HG02884 (cell line): ENCODE results near the gene NOTCH1.

Experiments
- ATAC-seq: cut with Tn5 transposase; IDR thresholded peaks from one replicate; pipeline ENCODE4 v1.9.1; 2021; ENCODE audit warnings: mild to moderate bottlenecking, moderate library complexity; ENCODE audit not compliant: unreplicated experiment

Gene NOTCH1

DNA sequence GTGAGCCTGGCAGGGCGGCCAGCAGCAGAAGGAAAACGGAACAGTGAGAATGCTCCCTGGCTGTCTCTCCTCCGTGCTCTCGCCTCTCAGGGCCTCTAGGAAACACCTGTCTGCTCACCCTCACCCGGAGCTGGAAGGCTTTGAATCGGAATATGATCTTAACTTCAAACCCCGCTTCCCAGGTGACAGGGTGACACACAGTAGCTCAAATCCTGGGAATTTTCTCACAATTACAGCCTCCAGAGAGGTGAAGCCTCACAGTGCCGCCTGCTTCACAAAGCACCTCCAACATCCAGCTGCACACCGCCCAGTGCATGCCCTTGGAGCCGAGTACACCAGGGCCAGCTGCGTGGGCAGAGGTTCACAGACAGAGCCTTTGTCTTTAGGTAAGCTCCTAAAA, 75.5 kb downstream of the NOTCH1 start:
- no peak for ATAC-seq

DNA sequence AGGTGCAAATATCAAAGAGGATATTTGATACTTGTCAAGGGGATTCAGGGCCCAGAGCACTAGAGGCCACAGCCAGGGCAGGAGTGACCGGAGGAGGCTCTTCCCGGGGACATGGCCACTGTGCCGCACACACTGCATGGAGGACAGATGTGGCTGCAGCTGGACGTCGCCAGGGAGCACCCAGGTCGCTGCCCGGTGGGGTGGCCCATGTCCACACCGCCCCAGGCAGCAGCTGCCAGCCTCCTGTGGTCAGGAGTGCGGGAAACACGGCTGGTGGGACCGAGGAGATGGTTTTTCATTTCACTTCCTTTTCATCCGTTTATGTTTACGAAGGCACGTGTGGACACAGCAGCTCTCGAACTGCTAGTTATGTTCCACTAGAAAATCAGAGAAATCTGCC, 78.1 kb downstream of the NOTCH1 start:
- no peak for ATAC-seq

DNA sequence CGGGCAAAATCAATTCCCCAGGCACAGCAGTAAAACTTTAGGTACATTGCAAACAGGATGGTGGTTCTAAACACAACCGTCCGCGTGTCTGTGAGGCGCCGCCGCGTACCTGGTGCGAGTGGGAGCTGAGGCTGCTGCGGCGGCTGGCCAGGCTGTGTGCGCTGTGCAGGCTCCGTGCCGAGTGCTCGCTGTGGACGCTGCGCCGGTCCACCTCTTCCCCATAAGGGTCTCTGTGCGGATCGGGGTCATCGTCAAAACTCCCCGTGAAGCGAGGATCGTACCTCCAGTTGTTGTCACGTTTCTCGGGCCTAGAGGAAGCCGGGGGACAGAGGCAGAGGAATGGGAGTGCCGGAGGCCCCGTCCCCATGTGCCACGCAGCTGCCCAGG, 79.7 kb downstream of the NOTCH1 start:
- no peak for ATAC-seq

DNA sequence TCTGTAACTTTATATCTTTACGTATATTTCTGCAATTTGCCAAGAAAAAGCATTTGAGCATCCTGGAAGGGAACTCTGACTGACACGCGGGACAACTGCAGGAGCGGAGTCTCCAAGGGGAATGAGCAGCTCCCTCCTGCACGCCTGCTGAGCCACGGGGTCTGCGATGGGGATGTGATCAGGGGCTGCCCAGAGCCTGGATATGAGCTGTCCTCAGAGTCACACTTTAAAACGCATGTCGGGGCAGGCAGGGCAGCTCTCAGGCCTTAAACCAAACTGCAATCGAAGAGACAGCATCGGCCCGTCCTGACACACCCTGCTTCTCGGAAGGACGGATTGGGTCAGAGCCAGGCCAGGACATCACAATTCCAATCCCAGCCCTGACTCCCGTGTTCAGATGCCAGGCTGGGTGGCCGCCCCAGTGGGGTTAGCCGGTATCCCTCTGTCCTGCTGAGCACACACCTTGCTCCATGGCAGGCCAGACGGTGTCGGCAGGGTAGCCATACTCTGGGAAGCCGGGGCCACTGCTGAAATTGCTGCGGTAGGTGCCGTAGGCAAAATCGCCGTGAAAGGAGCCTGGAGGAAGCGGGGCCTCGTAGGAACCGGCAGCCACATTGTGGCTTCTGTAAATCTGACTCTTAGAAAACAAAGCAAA, 80.2 kb downstream of the NOTCH1 start:
- no peak for ATAC-seq

DNA sequence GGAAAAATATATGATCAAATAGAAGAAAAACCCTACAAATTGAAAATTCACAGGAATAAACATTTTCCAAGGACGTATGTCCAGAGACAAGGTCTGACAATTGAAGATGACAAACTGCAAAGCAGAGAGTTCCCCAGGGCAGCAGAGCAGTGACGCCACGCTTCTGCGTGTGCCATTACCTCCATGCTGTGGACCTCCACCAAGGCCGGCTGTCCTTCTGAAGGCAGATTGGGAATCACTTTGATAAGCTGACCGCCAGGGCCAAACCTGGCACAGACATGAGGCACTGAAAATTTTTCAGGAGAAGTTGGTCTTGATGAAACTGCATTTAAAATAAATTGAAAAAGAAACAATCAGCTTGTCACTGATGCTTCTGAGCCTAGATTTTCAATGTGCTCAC, 81.6 kb downstream of the NOTCH1 start:
- ATAC-seq: no peak

DNA sequence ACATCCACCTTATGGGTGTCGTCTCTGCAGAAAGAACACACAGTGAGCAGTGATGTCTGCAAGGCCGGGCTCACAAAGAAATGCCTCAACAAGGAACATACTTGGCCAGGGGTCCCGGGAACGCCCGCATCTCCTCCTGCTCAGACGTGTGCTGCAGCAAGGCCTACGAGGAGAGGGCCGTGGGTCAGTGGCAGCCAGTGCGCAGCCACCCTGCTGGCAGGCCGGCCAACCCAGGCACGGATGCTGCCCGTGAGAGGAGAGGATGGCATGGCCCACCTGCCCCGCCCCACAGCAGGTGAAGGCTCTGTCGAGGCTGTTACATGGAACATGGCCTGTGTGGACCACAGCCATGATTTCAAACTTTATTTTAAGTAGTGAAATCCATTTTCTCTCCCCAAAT, 82.3 kb downstream of the NOTCH1 start:
- ATAC-seq: no peak

DNA sequence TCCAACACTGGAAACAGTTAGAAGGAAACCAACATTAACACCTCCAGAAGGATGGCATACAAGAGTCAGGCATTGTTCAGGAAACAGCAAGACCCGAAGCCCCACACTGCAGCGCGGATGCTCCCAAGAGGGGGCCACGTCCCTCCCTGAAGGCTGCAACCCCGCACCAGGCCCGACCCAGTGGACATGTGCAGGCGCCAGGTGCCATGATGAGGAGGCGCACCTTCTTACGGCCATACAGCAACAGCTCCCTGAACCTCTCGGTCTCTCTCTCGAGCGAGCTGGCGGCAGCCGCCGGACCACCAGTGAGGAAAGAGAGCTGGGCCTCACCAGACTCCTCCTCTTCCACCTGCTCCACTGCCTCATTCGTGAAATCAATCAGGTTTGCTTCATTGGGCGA, 83.2 kb downstream of the NOTCH1 start:
- ATAC-seq: no peak

DNA sequence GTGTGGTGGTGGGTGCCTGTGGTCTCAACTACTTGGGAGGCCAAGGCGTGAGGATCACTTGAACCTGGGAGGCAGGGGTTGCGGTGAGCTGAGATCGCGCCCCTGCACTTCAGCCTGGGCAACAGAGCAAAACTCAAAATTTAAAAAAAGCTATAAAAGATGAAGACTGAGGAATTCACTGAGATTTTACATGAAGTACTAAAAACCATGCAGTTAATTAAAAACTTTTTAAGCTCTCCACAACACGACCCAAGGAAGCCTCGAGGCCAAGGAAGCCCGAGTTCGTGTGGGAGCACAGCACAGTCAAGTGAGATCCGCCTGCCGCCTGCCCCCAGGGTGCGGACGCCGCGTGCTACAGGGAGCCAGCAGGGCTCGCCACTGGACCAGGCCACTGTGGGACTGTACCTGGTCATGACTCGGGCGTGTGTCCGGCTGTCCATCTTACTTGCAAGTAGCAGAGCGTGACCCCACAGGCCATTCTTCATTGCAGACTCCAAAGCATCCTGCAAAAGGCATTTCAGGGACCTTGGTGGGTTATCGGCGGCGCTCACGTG, 85.0 kb downstream of the NOTCH1 start:
- ATAC-seq: no peak

DNA sequence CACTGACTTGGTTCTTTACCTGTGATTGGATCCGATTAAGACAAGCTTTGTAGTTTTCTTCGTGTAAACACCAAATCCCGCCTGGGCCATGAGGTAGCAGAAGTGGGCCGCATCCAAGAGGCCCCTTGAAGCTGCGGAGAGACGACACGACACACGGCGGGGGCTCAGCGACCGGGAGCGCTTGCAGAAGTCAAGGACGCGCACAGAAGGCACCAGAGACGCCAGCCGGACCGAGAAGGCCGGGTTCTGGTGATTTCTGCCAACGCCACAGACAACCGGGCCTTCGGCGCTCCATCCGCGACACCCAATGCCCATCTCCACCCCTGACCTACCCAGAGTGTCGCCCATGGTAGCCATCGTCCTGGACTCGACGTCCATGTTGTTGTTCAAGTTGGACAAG, 86.4 kb downstream of the NOTCH1 start:
- no peak for ATAC-seq

DNA sequence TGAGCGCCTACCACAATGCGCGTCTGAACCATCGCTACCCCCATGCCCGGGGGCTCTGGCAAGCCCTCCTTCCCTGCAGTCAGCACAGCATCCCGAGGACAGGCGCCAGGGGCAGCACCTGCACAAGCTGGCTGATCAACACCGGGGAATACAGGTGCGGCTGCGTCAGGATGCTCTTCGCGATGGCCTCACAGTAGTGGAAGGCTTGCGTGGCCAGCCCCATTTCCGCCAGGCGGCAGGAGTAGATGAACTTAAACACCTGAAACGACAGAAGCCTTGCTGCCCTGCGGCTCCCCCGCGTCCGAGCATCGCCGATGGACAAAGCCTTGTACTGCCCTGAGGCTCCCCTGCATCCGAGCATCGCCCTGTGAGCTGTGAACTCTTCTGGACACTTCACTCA, 88.5 kb downstream of the NOTCH1 start:
- ATAC-seq: no peak

DNA sequence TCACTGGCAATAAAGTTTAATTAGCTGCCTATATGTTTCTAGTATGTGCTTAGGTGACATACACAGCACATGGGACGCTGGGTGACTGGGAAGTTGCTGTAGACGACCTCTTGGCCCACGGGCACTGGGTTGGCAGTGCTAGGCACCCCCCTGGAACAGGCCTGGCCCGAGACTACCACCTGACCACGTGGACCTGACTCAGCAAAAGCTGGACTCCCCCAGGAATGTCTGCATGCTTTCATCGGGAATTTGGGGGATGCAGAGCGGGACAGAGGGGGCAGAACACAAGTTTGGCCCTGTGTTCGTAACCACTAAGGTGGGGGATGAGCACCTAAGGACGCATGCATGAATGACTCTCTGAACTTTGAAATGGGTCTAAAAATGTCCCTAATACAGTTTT, 89.6 kb downstream of the NOTCH1 start:
- ATAC-seq: no peak

DNA sequence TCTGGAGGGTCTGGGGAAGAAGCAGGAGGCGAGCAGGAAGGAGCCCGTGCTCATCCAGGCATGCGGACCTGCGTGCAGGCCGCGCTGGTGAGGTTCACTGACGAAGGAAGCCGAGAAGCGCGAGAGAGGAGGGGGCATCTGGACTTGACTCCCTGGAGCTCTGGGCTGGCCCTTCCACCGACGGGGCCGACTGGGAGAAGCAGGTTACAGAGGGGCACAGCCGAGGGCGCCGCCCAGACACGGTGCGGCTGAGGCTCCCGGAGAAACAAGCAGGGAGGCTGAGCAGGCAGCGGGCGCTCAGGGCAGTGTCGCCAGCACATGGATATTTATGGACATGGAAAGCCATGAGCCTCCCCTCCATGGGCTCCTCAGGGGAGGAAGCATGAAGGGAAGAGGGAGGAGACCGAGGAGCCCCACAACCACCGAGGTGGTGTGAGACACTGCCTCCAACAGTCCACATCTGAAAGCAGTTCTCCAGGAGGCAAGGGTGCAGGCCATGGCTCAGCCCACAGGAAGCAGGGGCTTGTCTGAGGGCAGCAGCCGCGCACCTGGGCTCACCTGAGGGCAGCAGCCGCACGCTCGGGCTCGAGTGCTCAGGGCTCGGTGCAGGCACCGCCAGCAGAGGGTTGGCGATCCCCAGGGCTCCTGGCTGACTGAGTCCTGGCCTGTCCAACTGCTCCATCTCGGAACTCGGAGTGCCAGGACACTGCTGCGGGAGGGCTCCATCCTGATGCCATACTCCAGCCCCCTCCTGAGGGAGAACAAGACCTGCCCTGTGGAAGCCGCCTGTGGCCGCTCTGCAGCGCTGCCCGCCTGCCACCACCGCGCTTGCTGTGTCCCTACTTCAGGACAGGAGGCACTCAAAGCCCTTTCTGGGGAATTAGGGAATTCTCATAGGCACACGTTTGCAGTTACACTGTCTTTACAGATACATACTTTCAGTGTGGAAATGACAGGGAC, 90.5 kb downstream of the NOTCH1 start:
- no peak for ATAC-seq

DNA sequence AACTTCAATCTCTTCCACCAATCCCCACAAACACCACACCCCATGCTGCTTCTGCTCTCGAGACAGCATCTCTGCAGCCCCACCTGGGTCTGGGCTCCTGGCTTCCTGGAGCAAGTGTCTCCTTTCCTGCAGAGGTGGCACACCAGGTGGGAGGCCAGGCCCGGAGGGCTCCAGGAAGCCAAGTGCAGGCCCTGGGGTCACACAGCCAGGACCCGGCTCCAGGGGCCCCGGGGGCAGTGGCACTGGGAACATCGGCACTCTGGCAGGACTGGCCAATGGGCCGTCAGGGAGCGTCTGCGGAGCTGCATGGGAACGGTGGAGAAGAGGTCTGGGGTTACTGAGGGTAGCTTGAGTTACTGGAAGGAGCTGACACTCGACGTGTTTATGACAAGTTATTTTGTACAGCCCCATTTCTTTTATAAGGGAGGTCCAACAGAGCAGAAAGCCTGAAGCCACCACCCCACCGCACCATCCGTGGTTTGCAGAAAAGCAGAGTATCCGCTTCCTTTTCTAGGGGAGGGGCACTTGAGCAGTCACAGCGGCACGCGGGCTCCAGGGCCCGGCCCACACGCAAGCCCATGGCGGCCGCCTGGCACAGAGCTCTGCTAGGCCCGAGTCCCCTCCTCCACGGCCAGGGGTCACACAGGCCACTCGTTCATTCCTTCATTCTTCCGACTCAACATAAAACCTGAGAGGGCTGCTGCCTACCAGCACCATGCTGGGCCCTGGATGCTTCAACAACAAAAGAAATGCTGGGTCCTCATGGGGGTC, 91.6 kb downstream of the NOTCH1 start:
- no peak for ATAC-seq

DNA sequence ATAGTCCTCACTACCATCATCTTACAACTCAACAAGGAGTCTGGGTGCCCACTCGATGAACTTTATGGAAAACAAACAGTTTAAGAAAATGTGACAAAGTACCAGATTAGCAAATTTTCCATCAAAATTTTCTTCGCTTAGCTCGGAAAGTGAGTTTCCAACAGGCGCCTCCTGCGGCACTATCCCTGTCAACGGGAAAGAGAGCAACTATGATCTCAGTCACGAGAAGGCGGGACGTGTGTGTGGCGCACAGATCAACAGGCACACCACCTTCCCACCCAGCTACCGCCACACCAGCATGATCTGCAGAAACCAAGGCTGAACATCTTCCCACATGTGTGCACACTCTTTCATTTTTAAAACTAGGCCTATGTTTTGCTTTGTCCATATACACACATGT, 92.5 kb downstream of the NOTCH1 start:
- ATAC-seq: no peak

DNA sequence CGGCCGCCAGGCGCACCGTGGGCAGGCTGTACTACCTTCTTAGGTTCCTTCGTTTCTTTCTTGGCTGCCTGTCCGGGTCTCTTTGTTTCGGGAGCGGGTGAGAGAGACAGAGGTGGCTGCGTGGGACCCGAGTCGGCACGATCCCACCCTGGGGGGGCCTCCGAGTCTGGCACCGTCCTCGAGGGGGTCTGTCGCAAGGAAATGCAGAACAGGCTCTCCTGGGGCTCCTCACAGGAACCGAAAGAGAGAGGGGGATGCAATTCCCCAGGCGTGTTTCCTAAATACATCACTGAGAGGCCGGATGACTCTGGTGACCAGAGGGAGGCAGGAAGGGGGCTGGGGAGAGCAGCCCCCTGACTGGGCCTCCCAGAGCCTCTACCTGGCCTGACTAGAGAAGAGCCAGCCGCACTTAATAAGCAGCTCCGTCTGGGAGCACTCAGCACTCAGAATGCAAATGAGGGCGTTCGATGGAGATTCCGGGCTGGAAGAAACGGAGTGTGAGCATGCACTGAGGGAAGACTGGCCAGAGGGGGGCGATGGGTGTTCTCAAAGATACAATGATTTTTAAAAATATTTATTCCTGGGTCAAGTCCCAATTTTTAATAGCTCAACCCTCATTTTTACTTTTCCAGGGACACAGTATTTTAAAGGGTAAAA, 94.5 kb downstream of the NOTCH1 start:
- ATAC-seq: no peak

DNA sequence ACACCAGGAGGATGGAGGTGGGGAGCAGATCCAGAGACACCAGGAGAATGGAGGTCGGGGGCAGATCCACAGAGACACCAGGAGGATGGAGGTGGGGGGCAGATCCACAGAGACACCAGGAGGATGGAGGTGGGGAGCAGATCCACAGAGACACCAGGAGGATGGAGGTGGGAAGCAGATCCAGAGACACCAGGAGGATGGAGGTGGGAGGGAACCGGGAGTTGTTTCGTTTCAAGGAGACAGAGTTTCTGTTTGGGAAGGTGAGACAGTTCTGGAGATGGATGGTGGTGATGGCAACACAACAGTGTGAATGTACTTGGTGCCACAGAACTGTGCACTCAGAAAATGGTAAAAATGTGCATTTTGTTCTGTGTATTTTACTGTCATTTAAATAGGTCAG, 97.2 kb downstream of the NOTCH1 start:
- ATAC-seq: no peak

DNA sequence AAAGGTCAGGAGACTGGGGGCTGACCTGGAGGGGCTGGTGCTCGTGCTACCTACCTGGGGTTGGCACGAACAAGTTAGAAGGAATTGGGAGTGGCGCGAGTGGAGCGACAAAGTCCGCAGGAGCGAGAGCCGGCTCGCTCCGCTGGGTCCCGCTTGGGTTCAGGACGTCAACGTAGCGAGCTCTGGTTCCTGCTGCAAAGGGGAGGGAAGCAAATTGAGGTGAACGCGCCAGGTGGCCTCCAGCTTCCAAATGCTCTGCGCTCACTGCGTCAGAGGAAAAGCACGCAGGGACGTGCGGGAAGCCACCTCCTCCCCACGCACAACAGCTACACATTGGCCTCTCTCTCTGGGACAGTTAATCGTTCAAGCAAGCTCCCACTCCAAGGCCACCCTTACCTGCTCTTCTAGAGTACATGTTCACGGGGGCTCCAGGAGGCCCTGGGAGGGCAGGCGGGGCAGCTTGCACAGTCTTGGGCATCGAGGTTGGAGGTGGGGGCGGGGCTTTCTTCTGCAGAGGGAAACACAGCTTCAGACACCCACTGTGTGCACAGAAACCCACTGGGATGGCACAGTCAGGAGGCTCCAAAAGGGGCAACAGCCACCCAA, 98.6 kb downstream of the NOTCH1 start:
- ATAC-seq: no peak

DNA sequence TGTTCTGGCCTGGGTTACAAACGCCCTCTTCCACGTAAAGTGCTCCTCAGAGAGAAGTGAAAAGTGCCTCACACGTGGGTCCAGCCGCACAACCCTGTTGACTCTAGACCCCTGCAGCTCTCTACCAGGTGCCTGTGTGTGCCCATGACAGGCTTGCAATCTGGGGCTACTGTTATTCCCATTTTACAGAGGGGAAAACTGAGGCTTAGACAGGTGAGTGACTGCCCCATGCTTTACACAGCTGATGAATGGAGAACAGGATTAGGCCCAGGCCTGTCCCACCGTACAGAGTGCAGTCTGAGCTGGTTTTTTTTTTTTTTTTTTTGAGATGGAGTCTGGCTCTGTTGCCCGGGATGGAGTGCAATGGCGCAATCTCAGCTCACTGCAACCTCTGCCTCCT, 100.0 kb downstream of the NOTCH1 start:
- no peak for ATAC-seq
